Vagina (tissue), 2 donors: ENCODE data around the gene EPHB6. TPM values are rescaled to one million over a fixed set of nuclear protein-coding genes. Genes with fewer than 3 reads are reported as not detected.

ENCODE experiments used
- DNase-seq, 2 donors: peaks; one replicate each; pipeline ENCODE4 v3.0.0-alpha.2; 2017; ENCODE audit errors: extremely low spot score in 2 of 2
- H3K27ac ChIP-seq: fragments of 200-600 bp; sonication (generic); one replicate; pipeline ENCODE4 v1.5.1; 2019
- H3K27me3 ChIP-seq: fragments of 200-600 bp; sonication (generic); one replicate; pipeline ENCODE4 v1.5.1; 2019
- H3K36me3 ChIP-seq, 2 donors: fragments of 200-600 bp; sonication (generic); one replicate each; pipeline ENCODE4 v1.5.1; 2017 to 2019
- H3K4me1 ChIP-seq: fragments of 200-600 bp; sonication (generic); one replicate; pipeline ENCODE4 v1.5.1; 2019
- H3K4me3 ChIP-seq, 2 donors: fragments of 200-600 bp; sonication (generic); 1 replicate in 1 of 2; 2 replicates in 1 of 2; pipeline ENCODE4 v1.5.1; 2016 to 2019
- H3K9me3 ChIP-seq: fragments of 200-600 bp; sonication (generic); one replicate; pipeline ENCODE4 v1.5.1; 2019
- POLR2A ChIP-seq, 2 donors: fragments of 450-650 bp; IDR thresholded peaks; one replicate each; pipeline ENCODE4 v1.6.1; 2017; ENCODE audit warnings: antibody characterized with exemption in 2 of 2, mild to moderate bottlenecking in 2 of 2, moderate library complexity in 2 of 2
- POLR2AphosphoS5 ChIP-seq, 2 donors: sonication (generic); formaldehyde crosslinking; IDR thresholded peaks; one replicate each; pipeline ENCODE4 v1.9.0; 2017; ENCODE audit warnings: antibody characterized with exemption in 2 of 2, mild to moderate bottlenecking in 2 of 2, low read depth in 1 of 2; ENCODE audit not compliant: insufficient read depth in 1 of 2
- intact Hi-C: fragments of 100-400 bp; cut with DNase I; formaldehyde crosslinking; loops from one replicate; pipeline ENCODE4 v1.15.1; 2023
- total RNA-seq: library from RNA; depleted of rRNA; stranded (reverse); fragments of >200 nt; gene quantifications from one replicate; pipeline ENCODE4 v1.2.3, GENCODE V29; 2016
- TF ChIP-seq, protein P1 (sequence below), 3 experiments: fragments of 450-650 bp in 2 of 3; fragments of 200-600 bp in 1 of 3; sonication (generic) in 1 of 3; IDR thresholded peaks; one replicate each; pipeline ENCODE4 v1.5.1; 2017 to 2019; ENCODE audit warnings: antibody characterized with exemption in 3 of 3, mild to moderate bottlenecking in 2 of 3, moderate library complexity in 2 of 3

EPHB6 gene
- total RNA-seq, 1 donor from 2014 or later: 68.3 TPM

DNA sequence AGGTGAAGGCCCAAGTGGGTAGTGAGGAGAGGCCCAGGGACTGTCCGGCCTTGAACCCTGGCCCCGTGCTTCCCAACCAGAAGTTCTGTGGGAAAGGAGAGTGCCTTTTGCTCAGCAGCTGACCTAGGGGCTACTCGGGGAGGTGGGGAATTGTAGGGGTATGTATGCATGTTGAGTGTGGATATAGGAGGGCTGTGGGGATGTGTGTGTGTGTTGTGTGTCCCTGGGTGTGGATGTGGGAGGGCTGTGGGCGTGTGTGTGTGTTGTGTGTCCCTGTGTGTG, 12.2 kb downstream of the EPHB6 start:
- no peaks in the 10 kb centered on the region for H3K27me3 ChIP-seq
- H3K9me3 ChIP-seq: no peaks in the 10 kb centered on the region
- DNase-seq: no peak
- H3K27ac ChIP-seq: no peak overlapping the region
- intact Hi-C loops: no loop called here
- no peak overlapping the region for H3K4me3 ChIP-seq
- H3K36me3 ChIP-seq: peaks cover 0 to 58% of the 10 kb centered on the region in 2 donors
- peaks cover 8% of the 10 kb centered on the region for H3K4me1 ChIP-seq
- TF ChIP-seq, protein P1, sequence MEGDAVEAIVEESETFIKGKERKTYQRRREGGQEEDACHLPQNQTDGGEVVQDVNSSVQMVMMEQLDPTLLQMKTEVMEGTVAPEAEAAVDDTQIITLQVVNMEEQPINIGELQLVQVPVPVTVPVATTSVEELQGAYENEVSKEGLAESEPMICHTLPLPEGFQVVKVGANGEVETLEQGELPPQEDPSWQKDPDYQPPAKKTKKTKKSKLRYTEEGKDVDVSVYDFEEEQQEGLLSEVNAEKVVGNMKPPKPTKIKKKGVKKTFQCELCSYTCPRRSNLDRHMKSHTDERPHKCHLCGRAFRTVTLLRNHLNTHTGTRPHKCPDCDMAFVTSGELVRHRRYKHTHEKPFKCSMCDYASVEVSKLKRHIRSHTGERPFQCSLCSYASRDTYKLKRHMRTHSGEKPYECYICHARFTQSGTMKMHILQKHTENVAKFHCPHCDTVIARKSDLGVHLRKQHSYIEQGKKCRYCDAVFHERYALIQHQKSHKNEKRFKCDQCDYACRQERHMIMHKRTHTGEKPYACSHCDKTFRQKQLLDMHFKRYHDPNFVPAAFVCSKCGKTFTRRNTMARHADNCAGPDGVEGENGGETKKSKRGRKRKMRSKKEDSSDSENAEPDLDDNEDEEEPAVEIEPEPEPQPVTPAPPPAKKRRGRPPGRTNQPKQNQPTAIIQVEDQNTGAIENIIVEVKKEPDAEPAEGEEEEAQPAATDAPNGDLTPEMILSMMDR (IDR thresholded peaks at IDR 0.05): no peak
- no peak for TF ChIP-seq POLR2AphosphoS5 (IDR thresholded peaks at IDR 0.05; ENCODE audit: insufficient read depth in 1 of 2, low read depth in 1 of 2)
- TF ChIP-seq POLR2A (IDR thresholded peaks at IDR 0.05): no peak

DNA sequence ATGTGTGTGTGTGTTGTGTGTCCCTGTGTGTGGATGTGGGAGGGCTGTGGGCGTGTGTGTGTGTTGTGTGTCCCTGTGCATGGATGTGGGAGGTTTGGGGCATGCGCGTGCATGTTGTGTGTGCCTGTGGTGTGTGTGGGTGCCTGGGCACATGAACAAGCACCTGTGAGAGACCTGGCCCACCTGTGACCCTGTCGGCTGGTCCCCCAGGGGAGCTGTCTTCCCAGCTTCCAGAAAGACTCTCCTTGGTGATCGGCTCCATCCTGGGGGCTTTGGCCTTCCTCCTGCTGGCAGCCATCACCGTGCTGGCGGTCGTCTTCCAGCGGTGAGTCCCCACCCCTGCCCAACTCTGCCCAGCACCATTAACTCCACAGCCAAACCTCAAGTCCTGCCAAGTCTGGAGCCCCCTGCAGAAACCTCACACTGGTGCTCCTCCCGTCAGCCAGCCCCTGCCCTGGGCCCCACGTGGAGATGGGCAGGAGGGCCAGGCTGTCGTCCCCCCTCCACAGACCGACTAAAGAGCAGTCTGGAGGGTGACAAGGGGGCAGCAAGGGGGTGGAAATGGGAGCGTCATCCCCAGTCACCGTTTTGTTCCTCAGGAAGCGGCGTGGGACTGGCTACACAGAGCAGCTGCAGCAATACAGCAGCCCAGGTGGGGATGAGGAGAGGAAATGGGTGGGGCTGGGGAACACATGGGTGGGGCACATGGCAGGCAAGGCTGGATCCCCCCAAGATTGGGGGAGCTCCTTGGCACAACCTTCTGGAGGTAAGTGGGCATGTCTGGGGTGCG, 12.7 kb downstream of the EPHB6 start:
- TF ChIP-seq, protein P1 (IDR thresholded peaks at IDR 0.05): no peak
- TF ChIP-seq POLR2A (IDR thresholded peaks at IDR 0.05): no peak
- no peak for TF ChIP-seq POLR2AphosphoS5 (IDR thresholded peaks at IDR 0.05; ENCODE audit: insufficient read depth in 1 of 2, low read depth in 1 of 2)
- peaks cover 8% of the 10 kb centered on the region for H3K4me1 ChIP-seq
- H3K9me3 ChIP-seq: no peaks in the 10 kb centered on the region
- peak in 1 of 2 donors; percentile 94 for DNase-seq
- no peaks in the 10 kb centered on the region for H3K27me3 ChIP-seq
- no peak overlapping the region for H3K4me3 ChIP-seq
- H3K27ac ChIP-seq: no peak overlapping the region
- peaks cover 0 to 56% of the 10 kb centered on the region in 2 donors for H3K36me3 ChIP-seq
- intact Hi-C loops: no loop called here

DNA sequence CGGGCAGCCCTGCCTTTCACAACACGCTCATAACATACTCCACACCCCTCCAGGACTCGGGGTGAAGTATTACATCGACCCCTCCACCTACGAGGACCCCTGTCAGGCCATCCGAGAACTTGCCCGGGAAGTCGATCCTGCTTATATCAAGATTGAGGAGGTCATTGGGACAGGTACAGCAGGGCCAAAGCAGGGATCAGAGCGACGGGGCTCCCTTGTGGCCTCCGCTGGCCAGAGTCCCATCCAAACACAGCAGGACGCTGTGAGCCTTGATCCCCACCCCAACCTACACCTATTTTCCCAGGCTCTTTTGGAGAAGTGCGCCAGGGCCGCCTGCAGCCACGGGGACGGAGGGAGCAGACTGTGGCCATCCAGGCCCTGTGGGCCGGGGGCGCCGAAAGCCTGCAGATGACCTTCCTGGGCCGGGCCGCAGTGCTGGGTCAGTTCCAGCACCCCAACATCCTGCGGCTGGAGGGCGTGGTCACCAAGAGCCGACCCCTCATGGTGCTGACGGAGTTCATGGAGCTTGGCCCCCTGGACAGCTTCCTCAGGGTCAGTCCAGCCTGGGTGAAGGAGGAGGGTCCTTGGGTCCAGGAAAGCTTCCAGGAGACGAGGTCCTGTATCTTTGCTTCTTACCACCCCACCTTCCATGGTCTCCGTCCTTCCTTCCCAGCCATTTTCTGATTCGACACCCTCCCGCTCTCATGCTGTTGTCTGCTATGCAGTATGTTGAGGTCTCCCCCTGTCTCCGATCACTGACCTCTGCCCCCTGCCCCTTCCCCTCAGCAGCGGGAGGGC, 13.5 kb downstream of the EPHB6 start:
- Histone ChIP-seq H3K36me3 (peaks cover 0 to 48% of the 10 kb centered on the region in 2 donors), H3K27me3 (no peaks in the 10 kb centered on the region), H3K9me3 (no peaks in the 10 kb centered on the region), H3K4me3 (no peak overlapping the region), H3K4me1 (peaks cover 8% of the 10 kb centered on the region), H3K27ac (no peak overlapping the region)
- TF ChIP-seq, protein P1 (IDR thresholded peaks at IDR 0.05): no peak
- TF ChIP-seq POLR2A (IDR thresholded peaks at IDR 0.05) (no peak), POLR2AphosphoS5 (IDR thresholded peaks at IDR 0.05; ENCODE audit: insufficient read depth in 1 of 2, low read depth in 1 of 2) (no peak)
- intact Hi-C loops: no loop called here
- DNase-seq: peak in 1 of 2 donors; percentile 88

DNA sequence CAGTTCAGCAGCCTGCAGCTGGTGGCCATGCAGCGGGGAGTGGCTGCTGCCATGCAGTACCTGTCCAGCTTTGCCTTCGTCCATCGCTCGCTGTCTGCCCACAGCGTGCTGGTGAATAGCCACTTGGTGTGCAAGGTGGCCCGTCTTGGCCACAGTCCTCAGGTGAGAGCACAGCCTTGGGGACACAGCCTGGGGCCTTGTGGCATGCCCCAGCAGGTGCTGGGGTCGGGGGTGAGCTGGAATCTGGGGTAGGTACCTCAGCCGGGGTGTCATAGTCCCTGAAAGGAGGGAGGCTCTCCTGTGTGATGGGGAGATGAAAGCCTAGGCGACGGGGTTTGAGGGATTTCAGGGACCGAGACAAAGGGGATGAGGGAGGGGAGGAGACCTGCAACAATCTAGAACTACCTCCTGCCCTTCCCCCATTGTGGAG, 14.1 kb downstream of the EPHB6 start:
- peaks cover 8% of the 10 kb centered on the region for H3K4me1 ChIP-seq
- H3K27me3 ChIP-seq: no peaks in the 10 kb centered on the region
- H3K36me3 ChIP-seq: peaks cover 0 to 42% of the 10 kb centered on the region in 2 donors
- peak; percentile 72 to 83 for DNase-seq
- no peak overlapping the region for H3K4me3 ChIP-seq
- H3K27ac ChIP-seq: no peak overlapping the region
- intact Hi-C loops: no loop called here
- TF ChIP-seq POLR2A (IDR thresholded peaks at IDR 0.05) (no peak), POLR2AphosphoS5 (IDR thresholded peaks at IDR 0.05; ENCODE audit: insufficient read depth in 1 of 2, low read depth in 1 of 2) (no peak)
- TF ChIP-seq, protein P1 (IDR thresholded peaks at IDR 0.05): no peak
- no peaks in the 10 kb centered on the region for H3K9me3 ChIP-seq
